ACHN (cell line): Measurements from ENCODE around the gene PDE4D.

Source experiments
- DNase-seq: peaks from one replicate; pipeline ENCODE4 v3.0.0-alpha.2; 2015
- in situ Hi-C: cut with HindIII; loops from 2 replicates; pipeline ENCODE4 v1.10.0; 2017; ENCODE audit warnings: low sequenced_read_pairs, low pct_ligation_motif_present, low pct_unique_long_range_greater_than_20kb

PDE4D gene

DNA sequence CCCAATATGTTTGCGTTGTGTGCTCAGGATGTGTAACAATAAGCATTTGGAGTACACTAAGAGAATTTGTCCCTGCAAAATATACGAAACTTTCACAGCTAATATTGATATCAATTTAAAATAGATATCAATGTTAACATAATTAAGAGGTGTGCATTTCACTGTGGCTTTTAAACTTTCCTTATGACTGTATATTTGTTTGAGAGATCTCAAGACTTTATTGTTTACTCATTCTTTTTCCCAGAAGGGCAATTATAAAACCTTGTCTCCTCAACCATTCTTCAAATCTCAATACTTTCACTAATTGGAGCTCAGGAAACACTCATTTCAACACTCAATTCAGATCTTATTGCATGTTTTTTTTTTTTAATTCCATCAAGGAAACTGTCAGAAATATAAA, 241.1 kb downstream of the PDE4D start:
- in situ Hi-C loops: loop anchor here (25.0 kb wide), 1 partner anchor 140 kb away; no protein-coding TSS in a partner anchor
- DNase-seq: no peak

DNA sequence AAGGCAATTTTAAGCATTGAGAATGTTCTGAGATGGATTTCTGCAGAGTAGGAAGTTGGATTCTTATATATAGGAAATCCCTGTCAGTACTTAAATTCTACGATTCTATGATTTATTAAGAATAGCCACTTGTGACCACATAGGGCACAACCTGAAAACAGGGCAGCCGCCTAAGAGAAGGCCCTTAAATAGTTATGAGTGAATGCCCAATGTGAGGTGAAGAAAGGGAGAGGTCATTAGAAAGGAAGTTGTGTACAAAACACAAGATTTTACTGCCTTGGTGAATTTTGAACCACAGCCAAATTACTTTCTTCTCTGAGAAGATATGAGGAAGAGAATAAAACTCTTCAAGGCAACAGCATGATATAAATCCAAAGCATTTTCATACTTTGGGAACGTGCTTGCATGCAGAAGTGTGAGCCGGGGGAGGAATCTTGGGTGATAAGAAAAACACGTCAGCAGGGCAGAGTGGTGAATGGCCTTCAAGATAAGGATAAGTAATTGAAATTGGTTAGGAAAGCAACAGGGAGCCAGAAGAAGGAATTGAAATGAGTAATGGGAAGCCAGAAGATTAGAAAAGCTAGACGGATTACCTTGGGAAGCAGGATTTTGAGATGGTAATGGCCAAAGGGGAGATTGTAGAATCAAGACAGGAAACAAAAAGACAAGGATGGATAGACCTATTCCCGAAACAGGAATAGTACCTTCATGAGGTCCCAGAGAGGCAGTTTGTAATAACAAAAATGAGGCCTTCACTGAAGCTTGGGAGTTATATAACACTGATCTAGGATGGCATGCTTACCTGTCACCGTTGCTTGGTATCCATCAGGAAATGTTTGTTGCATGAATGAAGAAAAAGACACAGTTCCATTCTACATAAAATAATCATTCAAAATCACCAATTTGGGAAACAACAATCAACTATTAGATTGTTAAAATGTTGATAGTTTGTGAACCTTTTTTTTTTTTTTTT, 244.3 kb downstream of the PDE4D start:
- no peak for DNase-seq
- in situ Hi-C loops: no loop called here

DNA sequence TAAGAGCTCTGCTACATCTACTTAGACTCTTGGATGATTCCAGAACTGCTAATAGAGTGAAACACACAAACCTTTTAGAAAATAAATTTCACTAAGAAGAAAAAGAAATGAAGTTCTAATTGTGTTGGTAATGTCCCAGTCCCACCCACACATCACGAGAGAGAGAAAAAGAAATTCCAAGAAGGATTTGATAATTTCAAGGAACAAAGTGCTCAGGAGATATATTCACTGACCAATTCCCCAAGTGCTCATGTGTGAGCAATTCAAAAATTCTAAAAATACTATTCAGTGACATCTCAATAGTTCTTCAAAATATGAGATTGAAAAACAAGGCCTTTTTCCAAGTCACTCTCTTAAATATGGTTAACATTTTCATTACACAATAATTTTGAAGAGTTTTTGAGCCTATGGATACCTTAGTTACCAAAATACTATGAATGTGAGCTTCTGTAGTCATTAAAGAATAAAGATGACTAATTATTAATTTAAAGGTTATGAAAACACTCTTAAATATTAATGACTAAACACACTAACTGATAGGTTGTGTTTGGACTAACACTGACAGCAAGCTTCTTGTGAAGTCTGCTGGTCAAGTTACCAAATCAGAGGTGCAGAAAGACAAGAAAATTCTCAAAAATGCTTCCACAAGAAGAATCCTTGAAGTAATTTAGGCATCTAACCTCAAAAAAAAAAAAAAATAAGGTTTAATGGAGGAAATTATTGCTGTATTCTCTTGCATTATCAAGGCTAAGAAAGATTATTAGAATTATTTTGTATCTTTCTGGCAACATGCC, 245.3 kb downstream of the PDE4D start:
- in situ Hi-C loops: no loop called here
- no peak for DNase-seq

DNA sequence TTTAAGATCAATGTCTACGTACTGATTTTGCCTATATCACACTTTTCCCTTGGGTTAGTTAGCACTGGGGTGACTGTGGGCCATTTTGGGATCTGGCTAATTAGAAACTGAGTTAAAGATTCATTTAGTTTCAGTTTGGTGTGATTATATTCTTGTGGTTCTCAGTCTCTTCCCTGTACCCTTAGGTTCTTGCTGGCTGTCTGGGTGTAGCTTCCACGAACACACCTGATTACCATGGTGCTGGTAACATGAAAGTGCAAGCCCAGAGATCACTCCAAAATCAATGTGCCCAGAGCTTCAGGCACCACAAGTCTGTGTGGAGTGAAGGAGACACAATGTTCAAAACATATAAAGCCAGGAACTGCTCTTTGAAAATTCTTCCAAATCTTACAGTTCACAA, 248.1 kb downstream of the PDE4D start:
- in situ Hi-C loops: no loop called here
- no peak for DNase-seq

DNA sequence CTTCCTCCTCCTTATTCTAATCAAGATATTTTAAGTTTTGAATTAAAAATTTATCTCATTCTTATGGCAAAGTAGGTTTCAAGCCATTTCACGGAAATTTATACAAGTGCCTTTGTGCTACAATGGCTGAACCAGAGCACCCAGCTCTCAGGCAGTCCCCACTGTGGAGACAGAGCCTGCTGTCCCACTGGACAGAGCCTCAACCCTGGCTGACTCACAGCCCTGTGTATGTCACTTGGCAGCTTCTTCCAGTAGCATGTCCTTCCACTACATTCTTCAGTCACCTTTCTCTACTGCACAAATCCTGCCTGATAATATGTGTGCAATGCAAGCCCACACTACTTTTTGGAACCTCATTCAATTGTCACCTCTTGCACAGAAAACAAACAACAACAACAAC, 253.1 kb downstream of the PDE4D start:
- in situ Hi-C loops: no loop called here
- DNase-seq: peak; percentile 25

DNA sequence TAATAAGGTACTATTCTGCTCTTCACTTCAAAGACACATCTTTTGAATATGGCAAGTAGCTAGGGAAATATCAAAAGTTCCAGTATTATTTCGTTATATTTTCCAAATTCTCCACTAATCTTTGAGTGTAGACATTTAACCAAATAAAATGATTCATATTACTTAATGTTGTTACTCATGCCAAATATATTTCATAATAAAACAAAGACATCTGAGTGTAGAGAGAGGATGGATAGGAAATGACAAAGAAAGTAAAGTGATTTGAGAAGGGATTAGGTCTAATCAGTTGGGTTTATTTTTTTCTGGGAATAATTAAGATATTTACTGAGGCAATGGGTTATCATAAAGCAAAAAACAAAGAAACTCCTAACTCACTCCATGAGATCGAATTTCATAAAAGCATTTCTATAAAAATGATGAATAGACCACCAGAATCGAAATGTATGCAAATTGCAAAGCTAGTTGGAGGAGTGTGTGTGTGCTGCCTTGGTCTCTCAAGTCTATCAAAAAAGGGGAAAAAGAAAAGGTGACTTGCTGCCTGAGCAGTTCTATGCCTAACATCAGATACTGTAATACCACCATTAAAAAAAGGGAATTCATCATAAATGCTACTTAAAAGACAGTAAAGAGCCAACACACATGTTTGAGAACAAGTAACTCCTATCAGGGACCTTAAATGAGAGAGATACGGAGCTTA, 255.5 kb downstream of the PDE4D start:
- in situ Hi-C loops: no loop called here
- DNase-seq: no peak

DNA sequence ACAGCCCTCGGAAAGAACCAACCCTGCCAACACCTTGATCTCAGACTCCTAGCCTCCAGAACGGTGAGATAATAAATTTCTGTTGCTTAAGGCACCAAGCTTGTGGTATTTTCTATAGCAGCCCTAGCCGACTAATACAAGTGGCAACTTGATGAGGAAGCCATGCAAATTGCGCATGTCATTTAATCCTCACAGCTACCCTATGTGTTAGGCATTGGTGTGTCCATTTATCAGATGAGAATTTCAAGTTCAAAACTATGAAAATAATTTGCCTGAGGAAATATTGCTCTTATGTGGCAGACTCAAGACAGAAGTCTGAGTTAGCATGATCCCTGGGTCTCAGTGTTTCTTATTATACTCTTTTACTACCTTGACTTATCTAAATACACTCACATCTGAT, 264.0 kb downstream of the PDE4D start:
- in situ Hi-C loops: no loop called here

DNA sequence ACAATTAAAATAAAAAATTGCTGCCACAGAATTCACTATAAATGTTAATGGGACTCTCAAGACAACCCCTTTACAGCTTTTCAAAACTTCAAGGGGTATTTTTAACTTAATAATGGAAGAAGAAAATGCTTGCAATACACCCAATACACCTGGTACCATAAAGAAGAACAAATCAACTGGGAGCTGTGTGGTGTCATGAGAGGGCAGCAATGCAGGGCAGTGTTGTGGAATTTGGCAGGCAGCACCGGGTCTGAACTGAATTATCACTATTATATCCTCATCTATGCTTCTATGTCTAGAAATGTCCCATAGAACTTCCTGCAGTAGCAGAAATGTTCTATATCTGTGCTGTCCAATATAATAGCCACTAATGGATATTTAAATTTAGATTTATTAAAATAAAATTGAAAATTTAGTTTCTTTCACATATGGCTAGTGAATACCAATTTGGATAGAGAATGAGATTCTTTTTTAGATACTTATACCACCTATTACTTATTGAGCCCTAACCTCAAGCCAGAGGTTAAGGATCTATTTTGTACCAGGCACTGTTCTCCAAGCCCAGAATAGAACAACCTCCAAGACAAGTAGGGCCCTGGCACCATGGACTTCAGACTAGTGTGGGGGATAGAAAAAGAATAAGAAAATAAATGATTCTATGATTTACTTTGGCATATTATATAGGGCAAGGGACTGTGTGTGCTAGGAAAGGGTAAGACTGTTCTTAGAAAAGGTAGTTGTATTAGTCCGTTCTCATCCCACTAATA, 265.3 kb downstream of the PDE4D start:
- no peak for DNase-seq
- in situ Hi-C loops: no loop called here

More for the DNA sequence above, 264.0 kb downstream of the PDE4D start:
- no peak for DNase-seq

DNA sequence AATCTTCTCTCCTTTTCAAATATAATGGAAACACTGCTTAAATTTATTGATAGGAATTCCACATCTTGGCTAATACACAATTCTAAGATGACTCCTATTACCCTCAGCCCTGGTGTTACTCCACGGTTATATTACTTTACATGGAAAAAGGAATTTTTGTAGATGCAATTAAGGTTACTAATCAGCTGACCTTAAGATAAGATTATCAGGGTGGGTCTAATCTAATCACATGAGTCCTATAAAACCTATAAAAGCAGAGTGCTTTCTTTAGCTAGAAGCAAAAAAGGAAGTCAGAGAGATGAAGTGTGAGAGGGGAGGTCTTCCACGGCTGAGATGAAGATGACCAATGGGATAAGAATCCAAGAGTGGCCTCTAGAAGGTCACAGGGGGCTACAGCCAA, 268.6 kb downstream of the PDE4D start:
- no peak for DNase-seq
- in situ Hi-C loops: no loop called here

DNA sequence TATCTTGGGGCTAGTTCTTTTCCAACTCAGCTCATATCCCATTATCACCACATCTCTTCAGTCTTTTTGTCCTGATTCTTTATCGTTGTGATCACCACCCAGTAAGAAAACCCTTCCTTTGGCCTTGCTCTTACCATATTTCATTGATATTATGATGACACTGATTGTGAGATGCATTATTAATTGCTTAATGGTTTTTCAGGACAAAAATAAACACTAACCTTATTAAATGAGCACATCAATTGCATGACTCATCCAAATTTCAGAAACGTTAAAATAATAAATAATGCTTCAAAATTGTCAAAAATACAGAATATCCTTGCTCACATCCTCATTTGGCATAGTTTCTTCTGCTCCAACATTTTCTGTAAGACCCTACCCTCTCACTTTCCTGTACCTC, 270.7 kb downstream of the PDE4D start:
- DNase-seq: no peak

DNA sequence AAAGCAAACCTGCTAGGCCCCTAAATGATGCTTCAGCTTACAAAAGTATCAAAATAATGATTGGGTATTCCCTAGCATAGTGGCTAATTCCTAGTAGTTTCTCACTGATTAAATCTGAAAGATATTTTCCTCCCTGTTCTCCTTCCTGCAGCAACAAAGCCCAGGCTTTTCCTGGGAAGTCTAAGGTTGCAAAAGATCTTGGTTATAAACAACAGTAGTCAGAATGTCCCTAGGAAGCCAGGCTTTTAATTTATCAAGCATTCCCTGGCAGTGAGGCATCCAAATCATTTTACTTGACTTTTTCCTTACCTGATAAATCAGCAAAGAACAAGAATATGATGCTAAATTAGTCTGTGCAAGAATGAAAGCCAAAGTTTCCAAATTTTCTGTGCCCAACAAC, 272.0 kb downstream of the PDE4D start:
- no peak for DNase-seq
- in situ Hi-C loops: no loop called here

More for the DNA sequence above, 270.7 kb downstream of the PDE4D start:
- in situ Hi-C loops: no loop called here

DNA sequence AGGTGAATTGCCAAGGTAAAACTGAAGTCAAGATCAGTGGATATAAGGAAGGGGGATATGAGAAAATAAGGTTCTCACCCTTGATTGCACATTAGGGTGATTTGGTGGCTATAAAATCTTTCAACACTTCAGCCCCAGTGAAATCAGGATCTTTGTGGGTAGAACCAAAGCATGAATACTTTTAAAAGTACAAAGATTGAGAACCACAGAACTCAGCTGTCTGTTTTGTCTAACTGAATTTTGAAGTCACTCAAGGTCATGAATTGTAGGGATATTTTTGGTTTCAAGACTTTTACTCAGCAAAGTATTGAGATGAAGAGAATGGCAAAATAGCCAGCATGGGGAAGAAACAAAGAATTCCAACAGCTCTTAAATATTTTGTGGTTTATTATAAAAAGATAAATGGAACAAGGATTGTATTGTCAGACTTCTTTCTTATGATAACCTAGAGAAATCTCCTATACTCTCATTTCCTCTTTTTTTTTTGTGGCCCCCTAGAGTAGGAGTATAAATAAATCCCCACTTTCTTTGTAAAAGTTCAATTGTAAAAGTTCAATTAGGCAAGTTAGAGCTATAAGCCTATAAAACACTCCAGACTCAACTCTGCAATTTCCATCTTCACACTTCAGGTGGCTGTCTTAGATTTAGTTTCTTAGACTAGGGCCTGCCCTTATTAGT, 272.9 kb downstream of the PDE4D start:
- no peak for DNase-seq
- in situ Hi-C loops: no loop called here

DNA sequence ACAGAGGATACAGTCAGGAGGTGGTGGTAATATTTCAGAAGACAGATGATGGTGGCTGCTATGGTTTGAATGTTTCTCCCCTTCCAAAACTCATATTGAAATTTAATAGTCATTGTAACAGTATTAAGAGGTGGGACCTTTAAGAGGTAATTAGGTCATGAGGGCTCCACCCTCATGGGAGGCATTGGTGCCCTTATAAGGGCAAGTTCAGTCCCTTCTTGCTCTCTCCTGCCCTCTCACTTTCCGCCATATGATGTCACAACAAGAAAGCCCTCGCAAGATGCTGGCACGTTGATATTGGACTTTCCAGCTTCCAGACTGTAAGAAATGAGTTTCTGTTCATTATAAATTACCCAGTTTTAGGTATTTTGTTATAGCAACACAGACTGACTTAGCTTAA, 274.9 kb downstream of the PDE4D start:
- in situ Hi-C loops: no loop called here
- no peak for DNase-seq

DNA sequence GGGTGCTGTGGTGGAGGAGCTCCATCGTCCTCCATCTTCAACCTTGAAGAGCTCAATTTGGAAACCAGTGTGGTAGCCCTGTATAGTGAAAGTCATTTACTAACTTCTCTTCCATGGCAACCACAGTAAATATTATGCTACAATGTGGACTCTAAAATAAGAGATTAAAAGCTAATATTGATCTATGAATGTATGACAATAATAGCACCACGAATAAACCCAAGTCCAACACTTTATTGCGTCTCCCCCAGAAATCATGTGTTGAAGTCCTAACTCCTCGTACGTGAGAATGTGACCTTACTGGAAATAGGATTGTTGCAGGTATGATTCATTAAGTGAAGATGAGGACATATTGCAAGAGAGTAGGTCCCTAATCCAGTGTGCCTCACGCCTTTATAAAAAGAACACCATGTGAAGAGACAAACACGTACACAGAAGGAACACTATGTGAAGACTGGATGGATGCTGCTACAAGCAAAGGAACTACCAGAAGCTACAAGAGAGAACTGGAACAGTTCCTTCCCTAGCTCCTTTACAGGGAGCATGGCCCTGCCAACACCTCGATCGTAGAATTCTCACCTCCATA, 276.2 kb downstream of the PDE4D start:
- no peak for DNase-seq
- in situ Hi-C loops: no loop called here

DNA sequence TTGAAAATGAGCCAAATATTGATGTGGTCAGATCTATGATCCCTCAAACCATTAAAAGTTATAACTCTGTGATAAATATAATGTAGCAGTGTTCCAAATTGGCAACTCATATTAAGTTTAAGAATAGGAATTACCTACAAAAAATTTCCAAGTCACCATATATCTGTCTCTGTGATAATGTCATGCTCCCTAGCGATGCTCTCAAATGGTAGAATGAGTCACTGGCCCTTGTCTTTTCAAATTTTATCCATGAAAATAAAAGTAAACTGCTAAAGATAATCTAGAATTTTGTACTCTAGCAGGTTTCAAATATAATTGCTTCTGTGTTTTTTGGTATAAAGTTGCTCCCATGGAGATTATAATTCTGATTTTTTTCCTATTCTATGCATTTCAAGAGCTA, 277.1 kb downstream of the PDE4D start:
- DNase-seq: no peak
- in situ Hi-C loops: no loop called here

DNA sequence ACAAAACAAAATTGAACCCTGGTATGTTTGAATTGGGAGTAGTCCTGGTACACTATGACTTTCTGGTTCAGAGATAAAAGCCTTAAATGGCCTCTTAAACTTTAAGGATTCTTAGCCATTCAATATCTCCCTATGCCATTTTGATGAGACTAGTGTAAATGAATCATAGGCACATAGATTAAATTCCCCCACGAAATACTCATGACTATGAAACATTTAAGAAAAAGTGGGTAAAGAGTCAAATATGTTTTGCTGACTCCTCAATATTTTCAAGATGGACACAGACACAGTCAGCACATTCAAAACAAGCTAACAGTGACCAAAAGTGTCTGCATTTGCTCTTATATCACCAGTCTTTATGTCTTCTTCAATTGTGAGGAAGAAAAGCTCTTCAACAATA, 278.3 kb downstream of the PDE4D start:
- in situ Hi-C loops: no loop called here
- peak; percentile 32 for DNase-seq

DNA sequence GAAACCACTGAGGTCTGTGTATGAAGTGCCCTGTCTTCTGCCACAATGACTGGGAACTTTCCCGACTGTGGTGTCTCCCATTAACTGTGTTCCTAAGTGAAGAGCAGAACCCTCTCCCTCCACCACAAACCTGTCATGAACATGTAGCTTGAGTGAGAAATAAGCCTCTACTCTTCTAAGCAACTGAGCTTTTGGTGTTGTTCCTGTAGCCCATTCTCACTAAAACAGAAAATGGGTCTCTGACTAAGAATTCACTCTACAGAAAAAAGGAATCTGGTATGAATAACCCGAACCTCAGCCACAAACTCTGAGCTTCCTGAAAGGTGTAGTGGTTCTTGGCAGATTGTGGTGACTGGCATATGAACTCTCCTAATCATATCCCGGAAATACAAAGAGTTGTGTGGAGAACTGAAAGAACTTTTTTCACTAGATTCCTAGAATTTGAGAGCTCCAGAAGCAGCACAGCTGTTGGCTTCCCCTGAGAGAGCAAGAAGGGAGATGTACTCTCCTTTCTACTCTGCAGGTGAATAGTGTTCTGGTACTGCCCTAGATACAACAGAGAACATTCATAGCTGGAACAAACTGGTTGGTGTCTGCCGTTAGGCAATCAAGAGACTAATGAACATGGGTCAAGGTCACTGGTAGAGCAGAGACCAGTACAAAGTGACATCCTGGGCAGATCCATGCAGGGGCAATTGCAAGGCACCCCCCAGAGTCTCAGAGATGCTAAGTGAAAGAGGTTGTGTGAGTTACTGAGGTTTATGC, 283.8 kb downstream of the PDE4D start:
- DNase-seq: no peak
- in situ Hi-C loops: no loop called here
